Activated CD8-positive, alpha-beta T cell treated with anti-CD3 and anti-CD28 coated beads for 36 hours (primary cell): Measurements from ENCODE around the gene KCNG1. TPM values are rescaled to one million over a fixed set of nuclear protein-coding genes. Genes with fewer than 3 reads are reported as not detected.
"Not testable (repeated sequence)": the region's sequence is repeated elsewhere in the genome, so short reads cannot be mapped to it uniquely, and the experiment has no call there.

Experiments
- ATAC-seq: fragments of 200-7000 bp; cut with Tn5 transposase; one replicate; pipeline ENCODE4 v1.10.0; 2021; ENCODE audit warnings: mild to moderate bottlenecking, moderate library complexity
- CTCF ChIA-PET: fragments of 350-600 bp; sonication (Branson Sonifier 250); formaldehyde crosslinking; loops from one replicate; lab custom pipeline; 2021; ENCODE audit warnings: antibody characterized with exemption; lab: Charles Lee
- POLR2A ChIA-PET: fragments of 350-600 bp; sonication (Branson Sonifier 250); formaldehyde crosslinking; loops from one replicate; lab custom pipeline; 2021; ENCODE audit warnings: antibody characterized with exemption; lab: Charles Lee
- DNase-seq: peaks from one replicate; pipeline ENCODE4 v3.0.0-alpha.2; 2020
- H3K27ac Mint-ChIP-seq: one replicate; pipeline ENCODE4 v1.8.0; 2021; ENCODE audit warnings: mild to moderate bottlenecking, mixed read lengths
- H3K27me3 Mint-ChIP-seq: one replicate; pipeline ENCODE4 v1.8.0; 2021; ENCODE audit warnings: mixed read lengths
- H3K36me3 Mint-ChIP-seq: one replicate; pipeline ENCODE4 v1.8.0; 2021; ENCODE audit warnings: low read depth, mixed read lengths
- H3K4me1 Mint-ChIP-seq: one replicate; pipeline ENCODE4 v1.8.0; 2021; ENCODE audit warnings: low read depth, mixed read lengths
- H3K4me3 Mint-ChIP-seq: one replicate; pipeline ENCODE4 v1.8.0; 2021; ENCODE audit warnings: mild to moderate bottlenecking, moderate library complexity, mixed read lengths
- H3K9me3 Mint-ChIP-seq: one replicate; pipeline ENCODE4 v1.8.0; 2021; ENCODE audit warnings: mixed read lengths
- CTCF ChIP-seq: fragments of 200-600 bp; IDR thresholded peaks from one replicate; pipeline ENCODE4 v1.8.0; 2022; ENCODE audit warnings: antibody characterized with exemption, mild to moderate bottlenecking
- intact Hi-C: fragments of 100-400 bp; cut with micrococcal nuclease; formaldehyde crosslinking; loops from one replicate; pipeline ENCODE4 v1.10.0; 2022
- total RNA-seq, 2 experiments: library from RNA; stranded (reverse); gene quantifications; one replicate each; pipeline ENCODE4 v1.2.3, GENCODE V29; 2021

Gene KCNG1
- total RNA-seq, 2 experiments from 2014 or later, result 1.8 TPM

- Mint-ChIP-seq H3K27ac (peak overlapping the region; percentile 83), H3K36me3 (no peaks in the 10 kb centered on the region), H3K9me3 (no peaks in the 10 kb centered on the region), H3K4me3 (no peak overlapping the region), H3K27me3 (peaks cover 32% of the 10 kb centered on the region), H3K4me1 (peaks cover 18% of the 10 kb centered on the region)
- CTCF ChIA-PET, result interaction anchor here (0.7 to 6.4 kb wide), 30 partner anchors 9 to 616 kb away, joined by 3 to 56 read pairs (median 4); partner anchors contain the start of genes BCAS4, DPM1 and MOCS3
- peak; percentile 92 for TF ChIP-seq CTCF
- POLR2A ChIA-PET, result no interaction called here
- intact Hi-C loops, result loop anchor here (10.0 kb wide), 1 partner anchor 644 kb away; no protein-coding TSS in a partner anchor
- ATAC-seq (peak; percentile 43), DNase-seq (peak; percentile 80)
Measured at GRCh38 chr20:50980851-50981713, 41.8 kb downstream of the KCNG1 start.

GRCh38 chr20:50980071-50980681, 42.7 kb downstream of the KCNG1 start:
- POLR2A ChIA-PET, result no interaction called here
- intact Hi-C loops, result loop anchor here (10.0 kb wide), 1 partner anchor 645 kb away; no protein-coding TSS in a partner anchor
- TF ChIP-seq CTCF, result no peak

GRCh38 chr20:50978533-50978932, 44.4 kb downstream of the KCNG1 start:
- H3K36me3 Mint-ChIP-seq, H3K9me3 Mint-ChIP-seq, intact Hi-C loops, H3K27ac Mint-ChIP-seq, H3K4me3 Mint-ChIP-seq, ATAC-seq, POLR2A ChIA-PET, DNase-seq: not testable (repeated sequence)
- CTCF ChIA-PET, result interaction anchor here (1.0 to 1.3 kb wide), 3 partner anchors 9 to 328 kb away, joined by 3 to 4 read pairs (median 3); no protein-coding TSS in a partner anchor
- Mint-ChIP-seq H3K27me3 (peaks cover 28% of the 10 kb centered on the region), H3K4me1 (peaks cover 18% of the 10 kb centered on the region)

More at GRCh38 chr20:50980071-50980681, 42.7 kb downstream of the KCNG1 start:
- CTCF ChIA-PET, result interaction anchor here (1.2 to 6.4 kb wide), 10 partner anchors 8 to 327 kb away, joined by 4 to 56 read pairs (median 16); partner anchors contain the start of gene BCAS4
- H3K27me3 Mint-ChIP-seq, result peaks cover 32% of the 10 kb centered on the region
- peaks cover 18% of the 10 kb centered on the region for H3K4me1 Mint-ChIP-seq
- peak overlapping the region; percentile 87 for H3K27ac Mint-ChIP-seq
- ATAC-seq (peak; percentile 82), DNase-seq (peak; percentile 71)
- no peak overlapping the region for H3K4me3 Mint-ChIP-seq
- H3K9me3 Mint-ChIP-seq, result no peaks in the 10 kb centered on the region
- no peaks in the 10 kb centered on the region for H3K36me3 Mint-ChIP-seq

GRCh38 chr20:50977066-50978021, 45.6 kb downstream of the KCNG1 start:
- ATAC-seq (no peak), DNase-seq (no peak)
- H3K4me3 Mint-ChIP-seq, result no peak overlapping the region
- peaks cover 18% of the 10 kb centered on the region for H3K4me1 Mint-ChIP-seq
- H3K27ac Mint-ChIP-seq, result no peak overlapping the region
- POLR2A ChIA-PET, result no interaction called here
- intact Hi-C loops, result no loop called here
- CTCF ChIA-PET, result interaction anchor here (1.0 to 1.6 kb wide), 3 partner anchors 183 to 330 kb away, joined by 3 read pairs; no protein-coding TSS in a partner anchor
- TF ChIP-seq CTCF, result no peak
- H3K36me3 Mint-ChIP-seq, result no peaks in the 10 kb centered on the region
- no peaks in the 10 kb centered on the region for H3K9me3 Mint-ChIP-seq
- peaks cover 19% of the 10 kb centered on the region for H3K27me3 Mint-ChIP-seq
